ENCODE data around the gene SEMA3A.
"Not testable (repeated sequence)": the region's sequence is repeated elsewhere in the genome, so short reads cannot be mapped to it uniquely, and the experiment has no call there.

SEMA3A gene

GRCh38 chr7:84108787-84109186 lies 85.8 kb downstream of the SEMA3A start:
- DNase-seq (ENCODE audit: low read depth), result no peak

- DNase-seq (ENCODE audit: low read depth), result no peak
These were observed 86.5 kb downstream of the SEMA3A start for GRCh38 chr7:84108119-84108518.

GRCh38 chr7:84107259-84107658 lies 87.3 kb downstream of the SEMA3A start:
- no peak for DNase-seq (ENCODE audit: low read depth)

- DNase-seq (ENCODE audit: low read depth), result no peak
These were observed 88.3 kb downstream of the SEMA3A start for GRCh38 chr7:84106291-84106690.

GRCh38 chr7:84105586-84105985 lies 89.0 kb downstream of the SEMA3A start:
- no peak for DNase-seq (ENCODE audit: low read depth)

- no peak for DNase-seq (ENCODE audit: low read depth)
These were observed 89.8 kb downstream of the SEMA3A start for GRCh38 chr7:84104826-84105225.

GRCh38 chr7:84102213-84102612 lies 92.4 kb downstream of the SEMA3A start:
- no peak for DNase-seq (ENCODE audit: low read depth)

GRCh38 chr7:84100866-84101265 lies 93.7 kb downstream of the SEMA3A start:
- DNase-seq (ENCODE audit: low read depth), result no peak

- DNase-seq (ENCODE audit: low read depth), result no peak
These were observed 98.6 kb downstream of the SEMA3A start for GRCh38 chr7:84095971-84096370.

GRCh38 chr7:84092207-84092606 lies 102.4 kb downstream of the SEMA3A start:
- no peak for DNase-seq (ENCODE audit: low read depth)

- DNase-seq (ENCODE audit: low read depth), result no peak
These were observed 103.3 kb downstream of the SEMA3A start for GRCh38 chr7:84091318-84091717.

GRCh38 chr7:84088802-84089201 lies 105.8 kb downstream of the SEMA3A start:
- DNase-seq (ENCODE audit: low read depth), result no peak

- no peak for DNase-seq (ENCODE audit: low read depth)
These were observed 108.6 kb downstream of the SEMA3A start for GRCh38 chr7:84085998-84086397.

GRCh38 chr7:84085147-84085546 lies 109.4 kb downstream of the SEMA3A start:
- DNase-seq (ENCODE audit: low read depth), result no peak

GRCh38 chr7:84083846-84084245 lies 110.7 kb downstream of the SEMA3A start:
- no peak for DNase-seq (ENCODE audit: low read depth)

GRCh38 chr7:84081973-84082522 lies 112.5 kb downstream of the SEMA3A start:
- no peak for DNase-seq (ENCODE audit: low read depth)

- DNase-seq (ENCODE audit: low read depth), result no peak
These were observed 117.3 kb downstream of the SEMA3A start for GRCh38 chr7:84077336-84077735.

GRCh38 chr7:84076219-84076618 lies 118.4 kb downstream of the SEMA3A start:
- DNase-seq (ENCODE audit: low read depth), result no peak

GRCh38 chr7:84073186-84073875 lies 121.3 kb downstream of the SEMA3A start:
- DNase-seq (ENCODE audit: low read depth), result no peak

- no peak for DNase-seq (ENCODE audit: low read depth)
These were observed 123.8 kb downstream of the SEMA3A start for GRCh38 chr7:84070770-84071169.

- no peak for DNase-seq (ENCODE audit: low read depth)
These were observed 124.5 kb downstream of the SEMA3A start for GRCh38 chr7:84069999-84070500.

- DNase-seq (ENCODE audit: low read depth), result no peak
These were observed 125.6 kb downstream of the SEMA3A start for GRCh38 chr7:84069033-84069432.

- DNase-seq (ENCODE audit: low read depth), result not testable (repeated sequence)
These were observed 132.1 kb downstream of the SEMA3A start for GRCh38 chr7:84062489-84062901.

GRCh38 chr7:84060760-84061261 lies 133.8 kb downstream of the SEMA3A start:
- DNase-seq (ENCODE audit: low read depth), result no peak
